ENCODE measurements around the gene TMEM259.
A peak's percentile ranks its signal among the peaks of the same experiment; 100 is the strongest.

- no peak for TF ChIP-seq LCORL (IDR thresholded peaks at IDR 0.05)
- TF ChIP-seq LCORL (CRISPR knock-in tag; IDR thresholded peaks at IDR 0.05), result no peak
- TF ChIP-seq GABPA (IDR thresholded peaks at IDR 0.05; ENCODE audit: low read depth, low read length), result no peak
- no peak for TF ChIP-seq GABPA (CRISPR knock-in tag; IDR thresholded peaks at IDR 0.05; ENCODE audit: low read depth)
- no peak for TF ChIP-seq HOXA9 (CRISPR knock-in tag; IDR thresholded peaks at IDR 0.05; ENCODE audit: borderline replicate concordance)
- TF ChIP-seq AGO2 (optimal IDR thresholded peaks at IDR 0.05; ENCODE audit: low read depth, low read length), result peak; percentile 87
- no peak for TF ChIP-seq FOXP4 (CRISPR knock-in tag; IDR thresholded peaks at IDR 0.05)
- TF ChIP-seq ZSCAN5A (CRISPR knock-in tag; IDR thresholded peaks at IDR 0.05; ENCODE audit: borderline replicate concordance), result no peak
- TF ChIP-seq ZBTB43 (CRISPR knock-in tag; conservative IDR thresholded peaks at IDR 0.05), result no peak
- no peak for TF ChIP-seq XBP1 (CRISPR knock-in tag; IDR thresholded peaks at IDR 0.05)
- no peak for TF ChIP-seq POLR2A (IDR thresholded peaks at IDR 0.05; ENCODE audit: insufficient read depth in 1 of 2, low read depth in 2 of 2, low read length in 2 of 2)
- no peak for TF ChIP-seq ZSCAN31 (CRISPR knock-in tag; IDR thresholded peaks at IDR 0.05; ENCODE audit: low read depth)
- no peak for TF ChIP-seq TARDBP (CRISPR knock-in tag; IDR thresholded peaks at IDR 0.05)
- TF ChIP-seq CTCF (CRISPR knock-in tag; IDR thresholded peaks at IDR 0.05), result no peak
Observed at GRCh38 chr19:993831-994393, 27.0 kb downstream of the TMEM259 start.

All from HepG2 (cell line).